B cell (primary cell): Measurements from ENCODE around the gene SMAP2. TPM values are rescaled to one million over a fixed set of nuclear protein-coding genes. Genes with fewer than 3 reads are reported as not detected.

Source experiments
- ATAC-seq: fragments of 200-7000 bp; cut with Tn5 transposase; one replicate; pipeline ENCODE4 v1.10.0; 2021; ENCODE audit warnings: low read depth, mild to moderate bottlenecking, moderate number of reproducible peaks, moderate library complexity
- CTCF ChIA-PET: fragments of 350-600 bp; sonication (Branson Sonifier 250); formaldehyde crosslinking; loops from one replicate; lab custom pipeline; 2021; ENCODE audit warnings: antibody characterized with exemption, inconsistent platforms; lab: Charles Lee
- POLR2A ChIA-PET: fragments of 350-600 bp; sonication (Branson Sonifier 250); formaldehyde crosslinking; loops from one replicate; lab custom pipeline; 2021; ENCODE audit warnings: antibody characterized with exemption; lab: Charles Lee
- DNase-seq: peaks from one replicate; pipeline ENCODE4 v3.0.0; 2013
- H2AFZ ChIP-seq: 2 replicates; pipeline ENCODE4 v1.6.1; 2012; ENCODE audit warnings: mild to moderate bottlenecking, low read depth, low read length; ENCODE audit not compliant: insufficient read depth, poor library complexity, severe bottlenecking
- H3K27ac ChIP-seq, 2 donors: 1 replicate in 1 of 2; 2 replicates in 1 of 2; pipeline ENCODE4 v1.5.1; 2012 to 2013; ENCODE audit warnings: low read length in 2 of 2, mild to moderate bottlenecking in 2 of 2, moderate library complexity in 1 of 2
- H3K27me3 ChIP-seq, 4 experiments: fragments of 200-600 bp in 1 of 4; sonication (generic) in 1 of 4; replicated peaks in 1 of 4; 1 replicate in 2 of 4; 2 replicates in 2 of 4; pipeline versions ENCODE4 v1.6.1 to v1.7.0; 2013 to 2016; ENCODE audit warnings: low read length in 3 of 4, mild to moderate bottlenecking in 2 of 4, mixed read lengths in 1 of 4, moderate library complexity in 1 of 4; ENCODE audit not compliant: insufficient read depth in 4 of 4, control insufficient read depth in 3 of 4; ENCODE audit errors: control extremely low read depth in 1 of 4
- H3K36me3 ChIP-seq, 2 experiments: replicated peaks in 1 of 2; 1 replicate in 1 of 2; 2 replicates in 1 of 2; pipeline versions ENCODE4 v1.6.1 to v1.7.1; 2013; ENCODE audit warnings: low read length in 1 of 2; ENCODE audit not compliant: insufficient read depth in 2 of 2, control insufficient read depth in 1 of 2; ENCODE audit errors: control extremely low read depth in 1 of 2, extremely low read depth in 1 of 2
- H3K4me1 ChIP-seq, 2 donors: fragments of 200-600 bp in 1 of 2; sonication (generic) in 1 of 2; 1 replicate in 1 of 2; 2 replicates in 1 of 2; pipeline versions ENCODE4 v1.5.1 to v1.6.1; 2013 to 2017; ENCODE audit warnings: low read length in 2 of 2; ENCODE audit not compliant: control insufficient read depth in 2 of 2, insufficient read depth in 2 of 2
- H3K4me2 ChIP-seq: replicated peaks from 2 replicates; pipeline ENCODE3; 2012; ENCODE audit warnings: mild to moderate bottlenecking, low read depth, low read length; ENCODE audit not compliant: poor library complexity, severe bottlenecking
- H3K4me3 ChIP-seq, 5 experiments: fragments of 200-600 bp in 1 of 5; sonication (generic) in 1 of 5; 1 replicate in 3 of 5; 2 replicates in 2 of 5; pipeline versions ENCODE4 v1.5.1 to v1.7.0; 2011 to 2016; ENCODE audit warnings: low read length in 4 of 5, mild to moderate bottlenecking in 4 of 5, low read depth in 2 of 5, control low read depth in 1 of 5, moderate library complexity in 1 of 5; ENCODE audit not compliant: insufficient read depth in 1 of 5; ENCODE audit errors: control extremely low read depth in 1 of 5, extremely low read depth in 1 of 5
- H3K79me2 ChIP-seq: fragments of 200-600 bp; sonication (generic); one replicate; pipeline ENCODE4 v1.6.0; 2016; ENCODE audit warnings: low read length; ENCODE audit not compliant: control insufficient read depth, insufficient read depth
- H3K9ac ChIP-seq: fragments of 200-600 bp; sonication (generic); 2 replicates; pipeline ENCODE4 v1.6.1; 2017; ENCODE audit warnings: mild to moderate bottlenecking, low read length, moderate library complexity
- H3K9me3 ChIP-seq, 3 donors: one replicate each; pipeline versions ENCODE4 v1.6.1 to v1.7.1; 2013; ENCODE audit warnings: low read length in 2 of 3; ENCODE audit not compliant: control insufficient read depth in 2 of 3, insufficient read depth in 1 of 3; ENCODE audit errors: control extremely low read depth in 1 of 3
- H4K20me1 ChIP-seq: 2 replicates; pipeline ENCODE4 v1.6.0; 2012; ENCODE audit warnings: mild to moderate bottlenecking, low read length; ENCODE audit not compliant: insufficient read depth, control insufficient read depth, poor library complexity, severe bottlenecking
- H3K27ac Mint-ChIP-seq: one replicate; pipeline ENCODE4 v1.8.0; 2021; ENCODE audit warnings: mixed read lengths
- H3K27me3 Mint-ChIP-seq: one replicate; pipeline ENCODE4 v1.8.0; 2021; ENCODE audit warnings: mixed read lengths
- H3K4me1 Mint-ChIP-seq: one replicate; pipeline ENCODE4 v1.8.0; 2021; ENCODE audit warnings: mixed read lengths
- H3K4me3 Mint-ChIP-seq: one replicate; pipeline ENCODE4 v1.8.0; 2021; ENCODE audit warnings: mixed read lengths
- H3K9me3 Mint-ChIP-seq: one replicate; pipeline ENCODE4 v1.8.0; 2022; ENCODE audit warnings: mixed read lengths; ENCODE audit not compliant: insufficient read depth
- CTCF ChIP-seq: fragments of 200-600 bp; IDR thresholded peaks from one replicate; pipeline ENCODE4 v1.8.0; 2022; ENCODE audit warnings: antibody characterized with exemption, mild to moderate bottlenecking
- EZH2 ChIP-seq: IDR thresholded peaks from 2 replicates; pipeline ENCODE4 v1.6.1; 2012; ENCODE audit warnings: borderline replicate concordance, low read depth, mild to moderate bottlenecking, moderate library complexity, low read length; ENCODE audit not compliant: insufficient read depth, poor library complexity, severe bottlenecking
- WGBS: methylation state at CpG from one replicate; pipeline ENCODE4 v1.1.5; 2013; ENCODE audit warnings: missing lambda C conversion rate; ENCODE audit not compliant: insufficient coverage; 5-methylcytosine and 5-hydroxymethylcytosine counted together
- intact Hi-C: fragments of 100-400 bp; cut with micrococcal nuclease; formaldehyde crosslinking; loops from one replicate; pipeline ENCODE4 v1.10.0; 2022
- polyA plus RNA-seq: library from polyadenylated mRNA; depleted of rRNA; stranded (reverse); fragments of >200 nt; gene quantifications from 2 replicates; pipeline ENCODE4 v1.2.3, GENCODE V29; 2012
- total RNA-seq, 2 donors: library from RNA; stranded (reverse); fragments of 120-200 nt in 1 of 2; gene quantifications; 1 replicate in 1 of 2; 2 replicates in 1 of 2; pipeline versions ENCODE4 v1.2.3 to v1.2.4, GENCODE V29; 2013 to 2022

Gene SMAP2
- total and polyA plus RNA-seq, 2 donors (not counting 1 experiment from before 2014, with no cell fraction given), result 275 to 305 TPM

GRCh38 chr1:40381268-40382107 lies 8.0 kb downstream of the SMAP2 start:
- Histone ChIP-seq H2AFZ (no peak overlapping the region), H3K9ac (peak overlapping the region; percentile 81), H4K20me1 (no peaks in the 10 kb centered on the region), H3K9me3 (no peaks in the 10 kb centered on the region), H3K4me1 (peaks cover 96 to 97% of the 10 kb centered on the region in 2 donors), H3K79me2 (peaks cover 90% of the 10 kb centered on the region), H3K4me3 (peak overlapping the region; percentile 36 to 70 (median 48)), H3K27me3 (no peaks in the 10 kb centered on the region), H3K4me2 (peak overlapping the region; percentile 79), H3K27ac (peak overlapping the region; percentile 99 to 100), H3K36me3 (peaks cover 0 to 64% of the 10 kb centered on the region in 2 experiments)
- ChIA-PET CTCF (interaction anchor here (0.7 to 8.0 kb wide), 17 partner anchors 8 to 237 kb away, joined by 3 to 63 read pairs (median 5); partner anchors contain the start of gene SMAP2), POLR2A (interaction anchor here (0.7 to 7.6 kb wide), 11 partner anchors 7 to 124 kb away, joined by 3 to 90 read pairs (median 4); partner anchors contain the start of genes SMAP2 and ZFP69B)
- 6% methylated on average over 6 of the region's 7 CpGs for WGBS
- intact Hi-C loops, result loop anchor here (10.0 kb wide), 1 partner anchor 313 kb away; the partner anchor contains the start of gene NFYC
- ATAC-seq (peak; percentile 42), DNase-seq (peak; percentile 74)
- Mint-ChIP-seq H3K9me3 (no peaks in the 10 kb centered on the region), H3K27me3 (no peaks in the 10 kb centered on the region), H3K4me3 (peak overlapping the region; percentile 88), H3K27ac (peak overlapping the region; percentile 97), H3K4me1 (peaks cover 88% of the 10 kb centered on the region)
- TF ChIP-seq CTCF (no peak), EZH2 (no peak)
